ENCODE results near the gene EMC8. TPM values are rescaled to one million over a fixed set of nuclear protein-coding genes. Genes with fewer than 3 reads are reported as not detected.

The EMC8 gene
- total and polyA plus RNA-seq, 4 donors: 12.0 to 12.4 (median 12.2) TPM

GRCh38 chr16:85735946-85736345, 63.4 kb downstream of the EMC8 start:
- H3K27me3 ChIP-seq (ENCODE audit: control insufficient read depth in 4 of 4, insufficient read depth in 4 of 4, low read length in 3 of 4): no peaks in the 10 kb centered on the region
- H3K9me3 ChIP-seq (ENCODE audit: control insufficient read depth in 4 of 4, low read length in 3 of 4): no peaks in the 10 kb centered on the region
- H3K36me3 ChIP-seq (ENCODE audit: control insufficient read depth in 4 of 4, insufficient read depth in 3 of 4, low read depth in 1 of 4, low read length in 3 of 4): no peaks in the 10 kb centered on the region
- WGBS: 75% methylated on average over 6 of the region's 6 CpGs
- H3K27ac ChIP-seq (ENCODE audit: low read depth in 1 of 2, low read length in 2 of 2): no peak overlapping the region
- no peaks in the 10 kb centered on the region for H3K4me1 ChIP-seq (ENCODE audit: control insufficient read depth in 4 of 4, insufficient read depth in 4 of 4, low read length in 3 of 4)
- no peak for DNase-seq (ENCODE audit: low spot score)
- H3K4me3 ChIP-seq (ENCODE audit: low read depth in 1 of 3, low read length in 3 of 3): no peak overlapping the region
- no peak for TF ChIP-seq RAD21 (IDR thresholded peaks at IDR 0.05)
- no peak for TF ChIP-seq JUND (IDR thresholded peaks at IDR 0.05)
- TF ChIP-seq CTCF (IDR thresholded peaks at IDR 0.05; ENCODE audit: low read depth, low read length, missing input control): no peak
- no peak for TF ChIP-seq HNF4A (conservative IDR thresholded peaks at IDR 0.05)
- no peak for TF ChIP-seq NR2F2 (IDR thresholded peaks at IDR 0.05)
- TF ChIP-seq FOXA2 (IDR thresholded peaks at IDR 0.05): no peak
- no peak for TF ChIP-seq YY1 (IDR thresholded peaks at IDR 0.05)
- TF ChIP-seq GABPA (IDR thresholded peaks at IDR 0.05 in 1 of 2, conservative IDR thresholded peaks at IDR 0.05 in 1 of 2): no peak
- TF ChIP-seq, protein P1, sequence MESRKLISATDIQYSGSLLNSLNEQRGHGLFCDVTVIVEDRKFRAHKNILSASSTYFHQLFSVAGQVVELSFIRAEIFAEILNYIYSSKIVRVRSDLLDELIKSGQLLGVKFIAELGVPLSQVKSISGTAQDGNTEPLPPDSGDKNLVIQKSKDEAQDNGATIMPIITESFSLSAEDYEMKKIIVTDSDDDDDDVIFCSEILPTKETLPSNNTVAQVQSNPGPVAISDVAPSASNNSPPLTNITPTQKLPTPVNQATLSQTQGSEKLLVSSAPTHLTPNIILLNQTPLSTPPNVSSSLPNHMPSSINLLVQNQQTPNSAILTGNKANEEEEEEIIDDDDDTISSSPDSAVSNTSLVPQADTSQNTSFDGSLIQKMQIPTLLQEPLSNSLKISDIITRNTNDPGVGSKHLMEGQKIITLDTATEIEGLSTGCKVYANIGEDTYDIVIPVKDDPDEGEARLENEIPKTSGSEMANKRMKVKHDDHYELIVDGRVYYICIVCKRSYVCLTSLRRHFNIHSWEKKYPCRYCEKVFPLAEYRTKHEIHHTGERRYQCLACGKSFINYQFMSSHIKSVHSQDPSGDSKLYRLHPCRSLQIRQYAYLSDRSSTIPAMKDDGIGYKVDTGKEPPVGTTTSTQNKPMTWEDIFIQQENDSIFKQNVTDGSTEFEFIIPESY (IDR thresholded peaks at IDR 0.05): no peak
- TF ChIP-seq ATF3 (IDR thresholded peaks at IDR 0.05): no peak
- TF ChIP-seq MAX (IDR thresholded peaks at IDR 0.05): no peak
- TF ChIP-seq, protein P2, sequence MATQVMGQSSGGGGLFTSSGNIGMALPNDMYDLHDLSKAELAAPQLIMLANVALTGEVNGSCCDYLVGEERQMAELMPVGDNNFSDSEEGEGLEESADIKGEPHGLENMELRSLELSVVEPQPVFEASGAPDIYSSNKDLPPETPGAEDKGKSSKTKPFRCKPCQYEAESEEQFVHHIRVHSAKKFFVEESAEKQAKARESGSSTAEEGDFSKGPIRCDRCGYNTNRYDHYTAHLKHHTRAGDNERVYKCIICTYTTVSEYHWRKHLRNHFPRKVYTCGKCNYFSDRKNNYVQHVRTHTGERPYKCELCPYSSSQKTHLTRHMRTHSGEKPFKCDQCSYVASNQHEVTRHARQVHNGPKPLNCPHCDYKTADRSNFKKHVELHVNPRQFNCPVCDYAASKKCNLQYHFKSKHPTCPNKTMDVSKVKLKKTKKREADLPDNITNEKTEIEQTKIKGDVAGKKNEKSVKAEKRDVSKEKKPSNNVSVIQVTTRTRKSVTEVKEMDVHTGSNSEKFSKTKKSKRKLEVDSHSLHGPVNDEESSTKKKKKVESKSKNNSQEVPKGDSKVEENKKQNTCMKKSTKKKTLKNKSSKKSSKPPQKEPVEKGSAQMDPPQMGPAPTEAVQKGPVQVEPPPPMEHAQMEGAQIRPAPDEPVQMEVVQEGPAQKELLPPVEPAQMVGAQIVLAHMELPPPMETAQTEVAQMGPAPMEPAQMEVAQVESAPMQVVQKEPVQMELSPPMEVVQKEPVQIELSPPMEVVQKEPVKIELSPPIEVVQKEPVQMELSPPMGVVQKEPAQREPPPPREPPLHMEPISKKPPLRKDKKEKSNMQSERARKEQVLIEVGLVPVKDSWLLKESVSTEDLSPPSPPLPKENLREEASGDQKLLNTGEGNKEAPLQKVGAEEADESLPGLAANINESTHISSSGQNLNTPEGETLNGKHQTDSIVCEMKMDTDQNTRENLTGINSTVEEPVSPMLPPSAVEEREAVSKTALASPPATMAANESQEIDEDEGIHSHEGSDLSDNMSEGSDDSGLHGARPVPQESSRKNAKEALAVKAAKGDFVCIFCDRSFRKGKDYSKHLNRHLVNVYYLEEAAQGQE (IDR thresholded peaks at IDR 0.05): no peak
- TF ChIP-seq EGR1 (IDR thresholded peaks at IDR 0.05; ENCODE audit: low read depth in 2 of 2): no peak
- TF ChIP-seq RXRA (IDR thresholded peaks at IDR 0.05): no peak
- no peak for TF ChIP-seq TAF1 (conservative IDR thresholded peaks at IDR 0.05)
- no peak for TF ChIP-seq FOXA1 (IDR thresholded peaks at IDR 0.05)
- no peak overlapping the region for H3K9ac ChIP-seq (ENCODE audit: low read depth in 1 of 2, low read length in 2 of 2)

DNA sequence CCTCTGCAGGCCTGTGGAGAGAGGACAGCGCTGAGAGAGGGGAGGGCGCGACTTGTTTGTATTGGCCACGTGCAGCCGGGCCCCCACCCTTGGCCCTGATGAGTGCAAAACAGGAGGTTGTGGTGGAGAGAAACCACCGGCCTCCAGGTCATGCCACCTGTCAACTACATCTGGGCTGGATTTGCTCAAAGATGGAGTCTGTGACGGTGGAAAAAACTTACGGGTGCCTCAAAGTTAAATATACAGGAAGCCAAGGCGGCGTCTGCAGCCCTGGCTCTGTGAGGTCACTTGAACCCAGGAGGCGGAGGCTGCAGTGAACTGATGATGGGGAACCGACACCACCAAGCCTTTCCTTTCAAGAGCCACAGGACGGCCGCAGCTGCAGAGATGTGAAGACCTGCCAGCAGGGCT, 64.1 kb downstream of the EMC8 start:
- DNase-seq (ENCODE audit: low spot score): no peak
- no peaks in the 10 kb centered on the region for H3K4me1 ChIP-seq (ENCODE audit: control insufficient read depth in 4 of 4, insufficient read depth in 4 of 4, low read length in 3 of 4)
- H3K27me3 ChIP-seq (ENCODE audit: control insufficient read depth in 4 of 4, insufficient read depth in 4 of 4, low read length in 3 of 4): no peaks in the 10 kb centered on the region
- WGBS: 79% methylated on average over 14 of the region's 14 CpGs
- H3K4me3 ChIP-seq (ENCODE audit: low read depth in 1 of 3, low read length in 3 of 3): no peak overlapping the region
- H3K9ac ChIP-seq (ENCODE audit: low read depth in 1 of 2, low read length in 2 of 2): no peak overlapping the region
- no peaks in the 10 kb centered on the region for H3K9me3 ChIP-seq (ENCODE audit: control insufficient read depth in 4 of 4, low read length in 3 of 4)
- no peaks in the 10 kb centered on the region for H3K36me3 ChIP-seq (ENCODE audit: control insufficient read depth in 4 of 4, insufficient read depth in 3 of 4, low read depth in 1 of 4, low read length in 3 of 4)
- H3K27ac ChIP-seq (ENCODE audit: low read depth in 1 of 2, low read length in 2 of 2): no peak overlapping the region
- no peak for TF ChIP-seq CTCF (IDR thresholded peaks at IDR 0.05; ENCODE audit: low read depth, low read length, missing input control)
- no peak for TF ChIP-seq FOXA1 (IDR thresholded peaks at IDR 0.05)
- TF ChIP-seq SP1 (IDR thresholded peaks at IDR 0.05): no peak
- no peak for TF ChIP-seq TAF1 (conservative IDR thresholded peaks at IDR 0.05)
- TF ChIP-seq JUND (IDR thresholded peaks at IDR 0.05): no peak
- TF ChIP-seq YY1 (IDR thresholded peaks at IDR 0.05): no peak
- TF ChIP-seq FOXA2 (IDR thresholded peaks at IDR 0.05): no peak
- no peak for TF ChIP-seq GABPA (IDR thresholded peaks at IDR 0.05 in 1 of 2, conservative IDR thresholded peaks at IDR 0.05 in 1 of 2)
- no peak for TF ChIP-seq HNF4A (conservative IDR thresholded peaks at IDR 0.05)
- TF ChIP-seq ATF3 (IDR thresholded peaks at IDR 0.05): no peak
- no peak for TF ChIP-seq NR2F2 (IDR thresholded peaks at IDR 0.05)
- TF ChIP-seq MAX (IDR thresholded peaks at IDR 0.05): no peak
- TF ChIP-seq EGR1 (IDR thresholded peaks at IDR 0.05; ENCODE audit: low read depth in 2 of 2): no peak

Data from liver (tissue), 9 donors.